DND-41 (cell line): ENCODE results near the gene MPO.

ENCODE experiments used
- CTCF ChIP-seq: IDR thresholded peaks from 2 replicates; pipeline ENCODE4 v1.5.1; 2012; ENCODE audit warnings: borderline replicate concordance, low read length, moderate library complexity, mild to moderate bottlenecking; ENCODE audit not compliant: poor library complexity, severe bottlenecking; ENCODE audit errors: extremely low read depth
- EZH2 ChIP-seq: IDR thresholded peaks from 3 replicates; pipeline ENCODE4 v1.6.1; 2012; ENCODE audit warnings: borderline replicate concordance, low read depth, mild to moderate bottlenecking, moderate library complexity, low read length, inconsistent platforms; ENCODE audit not compliant: severe bottlenecking

GRCh38 chr17:58262149-58262548, 18.6 kb downstream of the MPO start:
- TF ChIP-seq CTCF (no peak), EZH2 (no peak)
